C4-2B (cell line): ENCODE data around the gene CREB3L4.

ENCODE experiments used
- H3K27ac ChIP-seq: fragments of 450-650 bp; 2 replicates; pipeline ENCODE4 v1.5.1; 2017
- ZFX ChIP-seq: fragments of 450-650 bp; IDR thresholded peaks from 2 replicates; pipeline ENCODE4 v1.6.1; 2017
- TF ChIP-seq, protein P1 (sequence below): fragments of 450-650 bp; conservative IDR thresholded peaks from 2 replicates; pipeline ENCODE4 v1.5.1; 2017; ENCODE audit warnings: mild to moderate bottlenecking

CREB3L4 gene

DNA sequence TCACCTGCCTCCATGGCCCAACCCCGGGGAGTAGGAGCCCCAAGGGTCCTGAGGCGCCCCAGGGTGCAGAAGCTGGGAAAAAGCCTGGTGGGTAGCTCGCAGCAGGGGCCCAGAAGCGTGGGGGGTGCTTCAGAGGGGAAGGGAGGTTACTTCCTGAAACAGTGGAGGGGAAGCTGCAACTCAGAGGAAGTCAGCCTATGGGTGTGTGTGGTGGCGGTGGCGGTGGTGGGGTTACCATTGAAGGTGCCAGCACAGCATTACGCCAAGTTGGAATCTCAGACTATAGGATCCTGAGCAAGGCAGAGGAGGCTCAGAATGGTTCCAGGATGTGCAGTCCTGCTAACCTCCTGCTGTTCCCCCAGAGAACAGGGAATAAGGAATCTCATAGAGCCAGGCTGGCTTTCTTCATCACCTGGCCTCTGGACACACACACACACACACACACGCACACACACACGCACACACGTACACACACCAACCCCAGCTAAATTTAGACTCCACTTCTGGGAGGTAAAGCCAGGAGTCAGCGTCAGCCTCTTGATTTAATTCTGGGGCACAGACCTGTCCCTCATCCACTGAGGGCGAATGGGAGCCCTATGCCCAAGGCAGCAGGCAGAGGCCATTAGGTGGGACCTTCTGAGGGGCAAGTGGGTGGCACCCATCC lies 22.4 kb upstream of the CREB3L4 start:
- no peak for TF ChIP-seq ZFX
- TF ChIP-seq, protein P1, sequence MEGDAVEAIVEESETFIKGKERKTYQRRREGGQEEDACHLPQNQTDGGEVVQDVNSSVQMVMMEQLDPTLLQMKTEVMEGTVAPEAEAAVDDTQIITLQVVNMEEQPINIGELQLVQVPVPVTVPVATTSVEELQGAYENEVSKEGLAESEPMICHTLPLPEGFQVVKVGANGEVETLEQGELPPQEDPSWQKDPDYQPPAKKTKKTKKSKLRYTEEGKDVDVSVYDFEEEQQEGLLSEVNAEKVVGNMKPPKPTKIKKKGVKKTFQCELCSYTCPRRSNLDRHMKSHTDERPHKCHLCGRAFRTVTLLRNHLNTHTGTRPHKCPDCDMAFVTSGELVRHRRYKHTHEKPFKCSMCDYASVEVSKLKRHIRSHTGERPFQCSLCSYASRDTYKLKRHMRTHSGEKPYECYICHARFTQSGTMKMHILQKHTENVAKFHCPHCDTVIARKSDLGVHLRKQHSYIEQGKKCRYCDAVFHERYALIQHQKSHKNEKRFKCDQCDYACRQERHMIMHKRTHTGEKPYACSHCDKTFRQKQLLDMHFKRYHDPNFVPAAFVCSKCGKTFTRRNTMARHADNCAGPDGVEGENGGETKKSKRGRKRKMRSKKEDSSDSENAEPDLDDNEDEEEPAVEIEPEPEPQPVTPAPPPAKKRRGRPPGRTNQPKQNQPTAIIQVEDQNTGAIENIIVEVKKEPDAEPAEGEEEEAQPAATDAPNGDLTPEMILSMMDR, result no peak
- peak overlapping the region; percentile 94 for H3K27ac ChIP-seq

- peak; percentile 66; the same call in 1 of the 2 replicates for TF ChIP-seq ZFX
- TF ChIP-seq, protein P1, result no peak
- peak overlapping the region; percentile 94 for H3K27ac ChIP-seq
These were observed 21.7 kb upstream of the CREB3L4 start for GRCh38 chr1:153945795-153946621.

DNA sequence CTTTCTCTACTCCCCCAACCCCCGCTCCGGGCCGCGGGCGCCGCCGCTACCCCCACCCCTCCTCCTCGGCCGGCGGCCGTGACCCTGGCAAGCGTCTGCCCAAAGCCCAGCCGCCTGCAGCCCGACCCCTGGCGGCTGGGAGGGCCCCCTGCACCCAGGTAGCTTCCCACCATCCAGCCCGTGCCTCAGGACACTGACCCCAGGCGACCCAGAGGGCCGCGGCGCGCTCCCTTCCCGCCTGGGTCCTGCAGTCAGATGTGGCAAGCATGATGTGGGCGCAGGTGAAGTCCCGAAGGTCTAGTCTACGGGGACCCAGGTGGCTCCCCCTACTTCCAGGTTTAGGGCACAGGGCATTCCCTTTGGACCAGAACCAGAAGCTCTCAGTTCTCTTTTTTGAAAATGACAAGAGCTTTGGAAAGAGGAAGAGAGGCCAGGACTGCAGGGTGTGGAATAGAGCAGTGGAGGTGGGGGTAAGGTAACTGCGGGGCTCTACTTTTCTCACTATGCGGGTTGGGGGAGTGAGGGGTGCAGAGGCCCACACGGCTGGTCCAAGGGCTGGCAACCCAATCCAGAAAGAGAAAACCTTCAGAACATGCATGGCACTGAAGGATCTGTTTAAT lies 21.0 kb upstream of the CREB3L4 start, which contains the start of gene DENND4B:
Gene DENND4B (minus strand): TSS at position 97 of the 620 bp plus-strand sequence. CDS start 2,344 bp downstream, outside the sequence.
- H3K27ac ChIP-seq, result peak within 1 kb of the TSS; percentile 94
- 0 out of 2 replicates have a peak, but pooled peaks have one; percentile 26 for TF ChIP-seq ZFX
- TF ChIP-seq, protein P1, result peak; percentile 99

DNA sequence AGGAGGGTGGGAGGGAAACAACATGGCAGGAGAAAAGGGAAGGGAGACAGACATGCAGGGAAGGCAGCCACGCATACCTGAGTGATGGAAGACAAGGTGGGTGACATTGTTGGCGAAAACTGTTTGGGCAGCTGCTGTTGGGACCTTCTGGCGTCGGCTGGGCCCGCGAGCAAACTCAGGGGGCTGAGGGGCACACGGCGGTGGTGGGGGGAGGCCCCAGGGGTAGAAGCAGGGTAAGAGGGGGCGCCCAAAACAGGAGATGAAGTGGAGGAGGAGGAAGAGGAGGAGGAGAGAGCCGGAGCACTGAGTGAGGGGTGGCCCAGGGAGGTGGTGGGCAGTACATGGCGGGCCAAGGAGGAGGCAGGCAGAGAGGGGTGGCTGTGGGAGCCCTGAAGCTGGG lies 16.5 kb upstream of the CREB3L4 start:
- H3K27ac ChIP-seq, result no peak overlapping the region
- no peak for TF ChIP-seq ZFX
- TF ChIP-seq, protein P1, result no peak

- TF ChIP-seq, protein P1, result no peak
- TF ChIP-seq ZFX, result no peak
- H3K27ac ChIP-seq, result no peak overlapping the region
These were observed 15.9 kb upstream of the CREB3L4 start for GRCh38 chr1:153951801-153952200.

DNA sequence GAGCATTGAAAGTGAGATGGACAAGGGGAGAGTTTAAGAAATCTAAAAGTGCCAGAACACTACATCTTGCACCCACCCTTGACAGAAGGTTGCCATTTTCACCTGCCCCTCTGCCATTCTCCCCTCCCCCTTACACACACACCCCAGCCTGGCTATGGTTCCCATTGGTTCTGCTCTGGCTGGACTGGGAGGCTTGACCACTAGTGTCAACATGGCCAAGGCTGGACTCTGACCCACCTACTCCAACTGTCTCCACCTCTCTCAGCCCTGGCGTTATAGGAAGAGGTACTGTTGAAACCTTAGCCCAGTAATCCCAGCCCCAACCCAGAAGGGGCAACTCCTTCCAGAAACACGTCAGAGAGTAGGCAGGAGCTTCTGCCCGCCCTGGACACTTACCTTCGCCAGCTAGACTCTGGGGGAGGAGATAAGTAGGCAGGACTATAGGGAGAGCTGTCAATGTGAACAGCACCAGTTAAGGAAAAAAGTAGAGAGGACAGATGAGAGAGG lies 13.8 kb upstream of the CREB3L4 start:
- TF ChIP-seq ZFX, result no peak
- TF ChIP-seq, protein P1, result no peak

More for the DNA sequence above, 13.8 kb upstream of the CREB3L4 start:
- H3K27ac ChIP-seq, result no peak overlapping the region
